Peyer's patch (tissue), 4 donors: Measurements from ENCODE around the gene LCN1. TPM values are rescaled to one million over a fixed set of nuclear protein-coding genes. Genes with fewer than 3 reads are reported as not detected.
A peak's percentile ranks its signal among the peaks of the same experiment; 100 is the strongest.

Source experiments
- DNase-seq, 3 donors: peaks; one replicate each; pipeline ENCODE4 v3.0.0-alpha.2; 2017 to 2019
- H3K27ac ChIP-seq, 4 donors: fragments of 200-600 bp; sonication (generic); one replicate each; pipeline ENCODE4 v1.5.1; 2016 to 2019
- H3K27me3 ChIP-seq, 2 donors: fragments of 200-600 bp; sonication (generic); one replicate each; pipeline ENCODE4 v1.5.1; 2019
- H3K36me3 ChIP-seq, 3 donors: fragments of 200-600 bp; sonication (generic); one replicate each; pipeline ENCODE4 v1.5.1; 2016 to 2019
- H3K4me1 ChIP-seq, 4 donors: fragments of 200-600 bp; sonication (generic); one replicate each; pipeline ENCODE4 v1.5.1; 2016 to 2019
- H3K4me3 ChIP-seq, 4 donors: fragments of 200-600 bp; sonication (generic); 1 replicate in 3 of 4; 2 replicates in 1 of 4; pipeline ENCODE4 v1.5.1; 2016 to 2019; ENCODE audit warnings: mild to moderate bottlenecking in 1 of 4
- H3K9me3 ChIP-seq, 4 donors: fragments of 200-600 bp; sonication (generic); one replicate each; pipeline ENCODE4 v1.5.1; 2016 to 2019; ENCODE audit warnings: mild to moderate bottlenecking in 1 of 4
- POLR2A ChIP-seq, 2 donors: fragments of 450-650 bp; IDR thresholded peaks; one replicate each; pipeline ENCODE4 v1.5.1; 2017; ENCODE audit warnings: antibody characterized with exemption in 2 of 2, mild to moderate bottlenecking in 2 of 2, moderate library complexity in 2 of 2
- total RNA-seq, 4 donors: library from RNA; depleted of rRNA; stranded (reverse); fragments of >200 nt; gene quantifications; one replicate each; pipeline ENCODE4 v1.1.0, GENCODE V29; 2016
- TF ChIP-seq, protein P1 (sequence below), 6 experiments: fragments of 450-650 bp in 4 of 6; fragments of 200-600 bp in 2 of 6; sonication (generic) in 1 of 6; IDR thresholded peaks; one replicate each; pipeline ENCODE4 v1.5.1; 2017 to 2019; ENCODE audit warnings: antibody characterized with exemption in 6 of 6, mild to moderate bottlenecking in 3 of 6, moderate library complexity in 1 of 6

The LCN1 gene
- total RNA-seq, 4 donors from 2014 or later, result not detected

DNA sequence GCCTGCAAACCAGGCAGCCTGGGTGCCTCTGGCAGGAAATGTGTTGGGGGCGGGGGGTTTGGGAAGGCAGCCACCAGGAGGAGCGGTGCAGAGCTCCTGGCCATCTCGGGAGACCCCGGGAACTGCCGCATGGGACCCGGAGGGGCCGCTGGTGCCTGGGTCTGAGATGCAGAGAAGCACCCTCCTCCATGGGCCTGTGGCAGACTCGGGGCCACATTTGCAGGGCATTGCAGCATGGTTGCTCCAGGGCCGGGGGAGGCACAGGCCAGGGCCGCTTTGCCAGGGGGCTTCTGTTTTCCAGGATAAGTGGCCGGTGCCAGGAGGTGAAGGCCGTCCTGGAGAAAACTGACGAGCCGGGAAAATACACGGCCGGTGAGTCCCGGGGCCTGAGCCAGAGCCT lies 1.7 kb downstream of the LCN1 start:
- no peaks in the 10 kb centered on the region for H3K4me1 ChIP-seq
- H3K27me3 ChIP-seq, result no peaks in the 10 kb centered on the region
- H3K27ac ChIP-seq, result no peak overlapping the region
- DNase-seq, result no peak
- no peaks in the 10 kb centered on the region for H3K9me3 ChIP-seq
- TF ChIP-seq POLR2A (IDR thresholded peaks at IDR 0.05), result no peak
- TF ChIP-seq, protein P1, sequence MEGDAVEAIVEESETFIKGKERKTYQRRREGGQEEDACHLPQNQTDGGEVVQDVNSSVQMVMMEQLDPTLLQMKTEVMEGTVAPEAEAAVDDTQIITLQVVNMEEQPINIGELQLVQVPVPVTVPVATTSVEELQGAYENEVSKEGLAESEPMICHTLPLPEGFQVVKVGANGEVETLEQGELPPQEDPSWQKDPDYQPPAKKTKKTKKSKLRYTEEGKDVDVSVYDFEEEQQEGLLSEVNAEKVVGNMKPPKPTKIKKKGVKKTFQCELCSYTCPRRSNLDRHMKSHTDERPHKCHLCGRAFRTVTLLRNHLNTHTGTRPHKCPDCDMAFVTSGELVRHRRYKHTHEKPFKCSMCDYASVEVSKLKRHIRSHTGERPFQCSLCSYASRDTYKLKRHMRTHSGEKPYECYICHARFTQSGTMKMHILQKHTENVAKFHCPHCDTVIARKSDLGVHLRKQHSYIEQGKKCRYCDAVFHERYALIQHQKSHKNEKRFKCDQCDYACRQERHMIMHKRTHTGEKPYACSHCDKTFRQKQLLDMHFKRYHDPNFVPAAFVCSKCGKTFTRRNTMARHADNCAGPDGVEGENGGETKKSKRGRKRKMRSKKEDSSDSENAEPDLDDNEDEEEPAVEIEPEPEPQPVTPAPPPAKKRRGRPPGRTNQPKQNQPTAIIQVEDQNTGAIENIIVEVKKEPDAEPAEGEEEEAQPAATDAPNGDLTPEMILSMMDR (IDR thresholded peaks at IDR 0.05), result no peak
- no peak overlapping the region for H3K4me3 ChIP-seq
- no peaks in the 10 kb centered on the region for H3K36me3 ChIP-seq

- TF ChIP-seq, protein P1 (IDR thresholded peaks at IDR 0.05), result no peak
- no peak for TF ChIP-seq POLR2A (IDR thresholded peaks at IDR 0.05)
- no peaks in the 10 kb centered on the region for H3K9me3 ChIP-seq
These were observed 2.4 kb downstream of the LCN1 start for GRCh38 chr9:135523521-135524129.

DNA sequence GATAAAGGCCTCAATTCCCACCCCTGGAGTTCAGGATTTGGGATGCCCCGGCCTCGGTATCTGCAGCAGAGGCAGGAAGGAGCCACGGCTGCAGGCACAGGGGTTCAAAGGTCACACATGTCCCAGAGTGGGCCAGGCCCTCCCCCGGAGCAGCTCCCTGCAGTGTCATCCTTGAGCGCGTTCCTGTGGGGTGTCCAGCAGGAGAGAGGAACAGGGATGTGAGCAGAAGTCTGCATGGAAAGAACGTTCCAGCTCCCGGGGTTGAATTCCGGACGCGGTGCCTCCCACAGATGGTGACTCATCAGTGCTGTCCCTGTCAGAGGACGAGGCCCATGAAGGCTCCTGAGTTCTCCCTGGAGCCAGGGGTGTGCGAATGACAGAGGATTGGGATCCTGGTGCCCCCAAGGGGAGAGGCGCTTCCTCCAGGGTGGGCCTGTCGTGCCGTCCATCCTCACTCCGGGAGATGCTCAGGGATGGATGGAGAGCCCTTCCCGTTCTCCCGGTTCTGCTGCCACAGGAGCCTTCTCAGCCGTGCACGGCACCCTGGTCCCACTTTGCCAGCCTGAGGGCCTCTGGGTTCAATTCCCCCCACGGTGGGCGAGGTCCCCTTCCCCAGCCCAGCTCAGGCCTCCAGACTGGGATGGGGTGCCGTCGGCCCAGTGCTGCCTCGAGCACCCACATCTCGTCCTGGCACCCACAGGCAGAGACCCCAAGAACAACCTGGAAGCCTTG lies 3.1 kb downstream of the LCN1 start:
- Histone ChIP-seq H3K9me3 (no peaks in the 10 kb centered on the region), H3K27me3 (no peaks in the 10 kb centered on the region), H3K27ac (no peak overlapping the region), H3K4me3 (no peak overlapping the region), H3K36me3 (no peaks in the 10 kb centered on the region), H3K4me1 (no peaks in the 10 kb centered on the region)
- TF ChIP-seq, protein P1 (IDR thresholded peaks at IDR 0.05), result no peak
- no peak for DNase-seq

More at GRCh38 chr9:135523521-135524129, 2.4 kb downstream of the LCN1 start:
- no peak overlapping the region for H3K4me3 ChIP-seq
- DNase-seq, result peak in 1 of 3 donors; percentile 15
- H3K27me3 ChIP-seq, result no peaks in the 10 kb centered on the region
- H3K4me1 ChIP-seq, result no peaks in the 10 kb centered on the region
- H3K36me3 ChIP-seq, result no peaks in the 10 kb centered on the region
- H3K27ac ChIP-seq, result no peak overlapping the region

DNA sequence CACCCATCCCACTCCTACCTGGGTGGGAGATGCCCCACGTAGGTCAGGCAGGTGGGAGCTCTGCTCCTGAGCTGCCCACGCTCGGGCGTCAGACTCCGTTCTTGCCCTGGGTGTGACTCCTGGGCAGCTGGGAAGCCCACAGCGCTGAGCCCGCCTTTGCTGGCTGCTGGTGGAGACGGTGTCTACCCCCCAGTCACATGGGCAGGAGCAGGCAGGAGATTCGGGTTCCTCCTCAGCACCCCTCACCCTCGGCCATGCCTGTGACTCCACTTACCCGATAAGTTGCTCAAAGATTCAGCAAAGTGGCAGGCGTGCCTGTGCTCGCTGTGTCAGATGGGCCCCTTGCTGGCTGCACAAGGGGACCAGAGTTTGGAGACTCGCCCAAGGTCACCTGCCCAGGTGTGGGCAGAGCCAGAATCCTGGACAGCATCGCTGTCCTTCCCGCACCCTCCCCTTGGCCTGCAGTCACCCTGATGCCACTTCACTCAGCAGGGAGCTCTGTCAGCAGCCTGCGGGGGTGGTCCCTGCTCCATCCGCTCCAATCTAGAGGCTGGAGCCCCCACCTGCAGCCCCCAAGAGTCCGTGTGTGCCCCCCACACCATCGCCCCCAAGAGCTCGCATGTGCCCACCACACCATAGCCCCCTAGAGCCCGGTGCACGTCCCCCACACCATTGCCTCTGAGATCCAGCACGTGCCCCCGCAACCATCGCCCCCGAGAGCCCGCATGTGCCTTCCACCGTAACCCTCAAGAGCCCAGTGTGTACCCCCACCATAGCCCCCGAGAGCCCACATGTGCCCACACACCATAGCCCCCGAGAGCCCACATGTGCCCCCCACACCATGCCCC lies 4.2 kb downstream of the LCN1 start:
- H3K9me3 ChIP-seq, result no peaks in the 10 kb centered on the region
- no peaks in the 10 kb centered on the region for H3K36me3 ChIP-seq
- no peak overlapping the region for H3K27ac ChIP-seq
- no peak for TF ChIP-seq POLR2A (IDR thresholded peaks at IDR 0.05)
- TF ChIP-seq, protein P1 (IDR thresholded peaks at IDR 0.05), result no peak
- H3K4me3 ChIP-seq, result no peak overlapping the region
- H3K27me3 ChIP-seq, result no peaks in the 10 kb centered on the region
- no peaks in the 10 kb centered on the region for H3K4me1 ChIP-seq
- no peak for DNase-seq

GRCh38 chr9:135526089-135526729 lies 5.0 kb downstream of the LCN1 start:
- DNase-seq, result peak in 1 of 3 donors; percentile 31
- H3K27me3 ChIP-seq, result no peaks in the 10 kb centered on the region

More at GRCh38 chr9:135526089-135526729, 5.0 kb downstream of the LCN1 start:
- TF ChIP-seq POLR2A (IDR thresholded peaks at IDR 0.05), result no peak
- TF ChIP-seq, protein P1 (IDR thresholded peaks at IDR 0.05), result no peak
- Histone ChIP-seq H3K36me3 (no peaks in the 10 kb centered on the region), H3K4me1 (no peaks in the 10 kb centered on the region), H3K9me3 (no peaks in the 10 kb centered on the region), H3K4me3 (no peak overlapping the region), H3K27ac (no peak overlapping the region)
